SKM-1 treated with dmso at 0.1 percent for 144 hours (cell line): ENCODE results near the gene POU3F2.

Source experiments
- DNase-seq: peaks from one replicate; lab custom pipeline; 2025; ENCODE audit not compliant: unreplicated experiment; lab: John Stamatoyannopoulos, UW

Gene POU3F2

GRCh38 chr6:98830146-98830545, 4.2 kb upstream of the POU3F2 start:
- DNase-seq = no peak

- DNase-seq = no peak
Observed at GRCh38 chr6:98831057-98831958, 3.1 kb upstream of the POU3F2 start.

- no peak for DNase-seq
Observed at GRCh38 chr6:98831959-98832283, 2.5 kb upstream of the POU3F2 start.

GRCh38 chr6:98832284-98833056, 1.9 kb upstream of the POU3F2 start:
- DNase-seq = no peak

- DNase-seq = no peak
Observed at GRCh38 chr6:98833057-98833306, 1.4 kb upstream of the POU3F2 start.

- DNase-seq = no peak
Observed at GRCh38 chr6:98833307-98834059, 891 bp upstream of the POU3F2 start.

GRCh38 chr6:98835149-98836024, 1.0 kb downstream of the POU3F2 start:
- DNase-seq = no peak

GRCh38 chr6:98836025-98836961, 1.9 kb downstream of the POU3F2 start:
- DNase-seq = no peak

- DNase-seq = no peak
Observed at GRCh38 chr6:98836962-98837944, 2.9 kb downstream of the POU3F2 start.

- no peak for DNase-seq
Observed at GRCh38 chr6:98838032-98838431, 3.7 kb downstream of the POU3F2 start.

GRCh38 chr6:98838975-98839374, 4.6 kb downstream of the POU3F2 start:
- DNase-seq = no peak

GRCh38 chr6:98839781-98840361, 5.5 kb downstream of the POU3F2 start:
- DNase-seq = no peak

GRCh38 chr6:98840385-98840784, 6.0 kb downstream of the POU3F2 start:
- DNase-seq = no peak

- DNase-seq = no peak
Observed at GRCh38 chr6:98840996-98841513, 6.7 kb downstream of the POU3F2 start.

- no peak for DNase-seq
Observed at GRCh38 chr6:98841621-98842341, 7.4 kb downstream of the POU3F2 start.

GRCh38 chr6:98842342-98843180, 8.2 kb downstream of the POU3F2 start:
- no peak for DNase-seq
